ENCODE measurements around the gene COQ8A. TPM values are rescaled to one million over a fixed set of nuclear protein-coding genes. Genes with fewer than 3 reads are reported as not detected.

The COQ8A gene
- total and polyA plus RNA-seq, 10 of the 15 experiments (the other 5 are each of a cell fraction or from before 2014, with no cell fraction given): 0.72 to 24.8 (median 12.1) TPM

- no peak overlapping the region for H3K4me3 ChIP-seq
- no peak overlapping the region for H3K4me2 ChIP-seq (ENCODE audit: control insufficient read depth, insufficient read depth)
- no peaks in the 10 kb centered on the region for H4K20me1 ChIP-seq (ENCODE audit: control insufficient read depth, insufficient read depth)
- DNase-seq (ENCODE audit: low read depth, low spot score): no peak
- no peak overlapping the region for H2AFZ ChIP-seq (ENCODE audit: control insufficient read depth, low read depth, low read length)
- H3K4me1 ChIP-seq (ENCODE audit: control insufficient read depth, insufficient read depth, low read length): no peaks in the 10 kb centered on the region
- no peaks in the 10 kb centered on the region; the same call in 2 of the 3 replicates for H3K9me3 ChIP-seq (replicated peaks; ENCODE audit: control insufficient read depth, insufficient read depth, low read length)
- H3K27ac ChIP-seq (ENCODE audit: control insufficient read depth, insufficient read depth): no peak overlapping the region
- TF ChIP-seq NFYA (IDR thresholded peaks at IDR 0.05; ENCODE audit: borderline replicate concordance, low read depth, low read length) (no peak), YBX1 (IDR thresholded peaks at IDR 0.05) (no peak), CHD1 (IDR thresholded peaks at IDR 0.05; ENCODE audit: low read depth, low read length) (no peak), SIX5 (IDR thresholded peaks at IDR 0.05; ENCODE audit: low read depth, low read length, severe bottlenecking) (no peak), ETV6 (conservative IDR thresholded peaks at IDR 0.05 in 1 of 2, IDR thresholded peaks at IDR 0.05 in 1 of 2; ENCODE audit: borderline replicate concordance in 1 of 2, low read depth in 1 of 2) (no peak), MLLT1 (IDR thresholded peaks at IDR 0.05) (no peak), ZNF207 (IDR thresholded peaks at IDR 0.05; ENCODE audit: borderline replicate concordance) (no peak), BHLHE40 (IDR thresholded peaks at IDR 0.05; ENCODE audit: borderline replicate concordance in 1 of 2, low read depth in 2 of 2, low read length in 1 of 2) (no peak)
- ChIA-PET SMC1A (ENCODE audit: uncharacterized antibody, unreplicated experiment) (no interaction called here), CTCF (no interaction called here), POLR2A (no interaction called here), RAD21 (ENCODE audit: unreplicated experiment) (no interaction called here)
- no TSS peak for BruUV-seq (replicated peaks)
- WGBS (ENCODE audit: insufficient coverage, insufficient replicate concordance, low lambda C conversion rate, missing lambda C conversion rate): 61% methylated on average over 4 of the region's 4 CpGs
- H3K79me2 ChIP-seq (ENCODE audit: control insufficient read depth, insufficient read depth, low read length): no peaks in the 10 kb centered on the region
- no peak overlapping the region for H3K9ac ChIP-seq (ENCODE audit: control insufficient read depth, insufficient read depth, low read length)
- no peaks in the 10 kb centered on the region; a peak in 1 of 4 replicates for H3K36me3 ChIP-seq (ENCODE audit: control insufficient read depth in 2 of 2, insufficient read depth in 2 of 2, low read length in 1 of 2)
- ATAC-seq: no peak
- in situ Hi-C loops (cut with MboI) (no loop called here), intact Hi-C loops (cut with micrococcal nuclease; ENCODE audit: unreplicated experiment) (no loop called here)
- H3K27me3 ChIP-seq (replicated peaks in 1 of 2; ENCODE audit: control insufficient read depth in 2 of 2, insufficient read depth in 2 of 2, low read length in 1 of 2): no peaks in the 10 kb centered on the region
- FAIRE-seq: no peak
Measured at GRCh38 chr1:226902601-226903000, 37.5 kb upstream of the COQ8A start.

All from GM12878 (cell line).